HG03196 (cell line): ENCODE results near the gene RBM8A.

Experiments used
- ATAC-seq: cut with Tn5 transposase; IDR thresholded peaks from one replicate; pipeline ENCODE4 v1.9.1; 2021; ENCODE audit not compliant: unreplicated experiment

Gene RBM8A

DNA sequence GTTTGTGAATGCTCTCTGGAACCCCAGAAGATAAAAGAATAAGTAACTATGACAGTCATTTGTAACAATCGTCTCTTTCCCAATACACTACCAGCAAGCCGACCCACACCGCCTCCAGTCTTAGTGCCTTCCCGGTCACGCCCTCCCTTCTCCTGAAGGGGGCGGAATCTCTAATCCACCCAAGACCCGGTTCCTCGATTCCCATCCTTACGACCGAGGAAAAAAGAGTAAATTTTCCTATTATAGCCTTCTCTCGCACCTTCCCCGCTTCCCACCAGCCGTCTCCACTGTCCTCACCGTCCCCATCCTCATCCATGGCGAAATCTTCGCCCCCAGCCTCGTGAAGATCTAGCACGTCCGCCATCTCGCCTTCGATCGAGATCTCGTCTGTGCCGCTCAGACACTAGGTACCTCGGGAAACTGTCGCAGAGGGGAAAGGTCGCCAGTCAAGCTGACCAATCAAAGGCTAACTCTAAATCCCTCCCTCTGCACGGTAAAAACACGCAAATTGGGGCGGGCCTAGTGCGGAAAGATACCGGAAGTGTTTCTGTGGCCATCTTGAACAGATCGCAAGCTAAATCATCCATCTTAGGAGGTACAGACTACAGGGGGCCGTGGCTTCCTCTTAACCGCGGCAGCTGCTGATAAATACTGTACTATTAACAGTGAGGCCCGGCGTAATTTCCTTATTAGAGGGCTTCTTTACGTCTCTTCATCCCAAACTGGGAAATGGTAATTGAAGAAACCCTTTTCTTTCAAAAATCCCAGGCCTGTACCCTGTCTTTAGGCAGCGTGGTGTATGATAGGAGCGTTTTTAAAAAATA, at the start of gene RBM8A:
Gene RBM8A, minus strand, starts transcription at position 422 of the 824 bp plus-strand sequence. Its CDS starts 58 bp downstream, at position 364.
- ATAC-seq = peak; percentile 94

DNA sequence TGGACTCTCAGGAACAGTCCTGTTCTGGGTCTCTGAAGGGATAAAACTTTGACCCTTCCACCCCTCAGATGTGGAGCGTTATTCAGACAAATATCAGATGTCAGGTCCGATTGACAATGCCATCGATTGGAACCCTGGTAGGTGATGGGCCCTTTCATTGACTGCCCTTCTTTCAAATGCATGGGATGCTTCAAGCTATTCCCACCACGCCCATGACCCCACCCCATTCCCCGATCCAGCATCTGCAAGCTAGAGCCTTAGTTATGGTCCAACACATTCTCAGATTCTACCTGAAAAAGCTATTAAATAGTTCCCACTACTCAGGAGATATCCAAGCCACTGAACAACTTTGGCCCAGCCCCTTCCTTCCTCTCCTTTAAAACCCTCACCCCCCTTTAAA, 49.7 kb upstream of the RBM8A start:
- ATAC-seq = no peak

DNA sequence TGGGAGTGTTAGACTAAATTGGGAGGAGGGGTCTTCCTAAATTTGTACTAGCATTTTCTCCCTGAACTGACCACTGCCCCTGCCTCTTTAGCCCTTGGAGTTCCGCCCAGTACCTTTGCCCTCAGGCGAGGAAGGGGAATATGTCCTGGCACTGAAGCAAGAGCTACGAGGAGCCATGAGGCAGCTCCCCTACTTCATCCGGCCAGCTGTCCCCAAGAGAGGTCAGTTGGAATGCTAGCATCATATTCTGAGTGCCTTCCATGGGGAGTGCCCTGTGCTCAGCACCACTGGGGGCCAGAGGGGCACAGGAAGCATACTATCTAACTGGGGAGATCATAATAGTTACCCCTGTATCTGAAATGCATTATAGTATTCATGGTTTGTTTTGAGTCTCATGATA, 47.9 kb upstream of the RBM8A start:
- ATAC-seq = no peak

DNA sequence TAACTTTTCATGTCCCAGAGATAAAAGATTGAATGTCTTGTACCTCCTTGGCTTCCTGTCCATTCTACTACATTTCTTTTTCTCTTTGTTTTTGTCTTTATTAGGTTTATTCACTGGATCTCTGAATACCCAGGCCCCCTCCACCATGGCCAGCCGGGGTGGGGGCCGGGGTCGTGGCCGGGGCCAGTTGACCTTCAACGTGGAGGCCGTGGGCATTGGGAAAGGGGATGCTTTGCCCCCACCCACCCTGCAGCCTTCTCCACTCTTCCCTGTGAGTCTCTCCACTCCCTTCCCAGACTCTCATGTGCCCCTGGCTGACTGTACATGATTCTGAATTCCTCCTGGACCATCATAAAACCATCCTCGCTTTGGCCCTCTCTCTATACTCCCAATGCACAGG, 47.4 kb upstream of the RBM8A start:
- no peak for ATAC-seq

DNA sequence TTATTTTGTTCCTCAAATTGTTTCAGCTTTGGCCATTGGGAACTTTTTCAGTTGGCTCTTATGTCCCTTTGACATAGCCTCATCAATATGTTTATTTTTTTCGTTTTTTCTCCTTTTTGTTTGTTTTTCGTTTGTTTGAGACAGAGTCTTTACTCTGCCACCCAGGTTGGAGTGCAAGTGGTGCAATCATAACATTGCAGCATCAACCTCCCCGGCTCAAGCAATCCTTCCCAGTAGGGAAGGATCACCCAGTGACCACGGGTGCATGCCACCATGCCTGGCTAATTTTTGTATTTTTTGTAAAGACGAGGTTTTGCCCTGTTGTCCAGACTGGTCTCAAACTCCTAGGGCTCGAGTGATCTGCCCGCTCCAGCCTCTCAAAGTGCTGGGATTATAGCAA, 45.3 kb upstream of the RBM8A start:
- no peak for ATAC-seq

DNA sequence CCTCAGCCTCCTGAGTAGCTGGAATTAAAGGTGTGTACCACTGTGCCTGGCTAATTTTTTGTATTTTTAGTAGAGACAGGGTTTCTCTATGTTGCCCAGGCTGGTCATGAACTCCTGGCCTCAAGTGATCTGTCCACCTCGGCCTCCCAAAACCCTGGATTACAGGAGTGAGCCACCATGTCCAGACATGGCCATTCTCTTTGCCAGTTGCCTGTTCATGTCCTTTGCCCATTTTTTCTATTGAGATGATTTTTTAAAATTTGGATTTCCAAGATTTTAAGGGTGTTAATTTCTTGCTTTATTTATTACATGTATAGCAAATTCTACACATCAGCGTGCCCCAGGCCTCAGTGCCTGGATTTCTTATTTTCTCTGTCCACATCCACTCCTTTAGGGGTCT, 40.0 kb upstream of the RBM8A start:
- no peak for ATAC-seq

DNA sequence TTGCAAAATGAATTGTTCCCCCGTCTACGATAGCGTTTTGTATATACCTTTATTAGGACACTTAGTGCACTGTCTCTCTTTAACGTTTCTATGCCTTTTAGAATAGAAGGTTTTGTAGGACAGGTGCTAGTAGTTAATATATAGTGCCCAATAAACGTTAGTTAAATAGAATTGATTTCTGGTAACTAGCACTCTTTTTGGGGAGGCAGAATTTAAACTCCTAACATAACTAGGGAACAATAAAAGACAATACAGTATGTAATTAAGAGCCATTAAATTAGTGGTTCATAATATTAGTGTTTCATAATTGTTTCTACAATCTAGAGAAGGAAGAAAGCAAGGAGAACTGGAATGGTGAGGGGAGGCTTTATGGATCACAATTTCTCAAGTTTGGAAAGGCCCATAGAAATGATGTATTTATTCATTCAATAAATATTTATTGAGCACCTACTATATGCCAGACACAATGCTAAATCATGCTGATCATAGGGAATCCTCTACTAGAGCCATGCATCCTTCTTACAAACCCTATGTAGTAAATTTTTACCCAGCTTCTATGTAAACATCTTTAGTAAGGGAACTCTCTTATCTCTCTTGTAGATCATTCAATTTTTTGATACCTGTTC, 37.9 kb upstream of the RBM8A start:
- no peak for ATAC-seq

DNA sequence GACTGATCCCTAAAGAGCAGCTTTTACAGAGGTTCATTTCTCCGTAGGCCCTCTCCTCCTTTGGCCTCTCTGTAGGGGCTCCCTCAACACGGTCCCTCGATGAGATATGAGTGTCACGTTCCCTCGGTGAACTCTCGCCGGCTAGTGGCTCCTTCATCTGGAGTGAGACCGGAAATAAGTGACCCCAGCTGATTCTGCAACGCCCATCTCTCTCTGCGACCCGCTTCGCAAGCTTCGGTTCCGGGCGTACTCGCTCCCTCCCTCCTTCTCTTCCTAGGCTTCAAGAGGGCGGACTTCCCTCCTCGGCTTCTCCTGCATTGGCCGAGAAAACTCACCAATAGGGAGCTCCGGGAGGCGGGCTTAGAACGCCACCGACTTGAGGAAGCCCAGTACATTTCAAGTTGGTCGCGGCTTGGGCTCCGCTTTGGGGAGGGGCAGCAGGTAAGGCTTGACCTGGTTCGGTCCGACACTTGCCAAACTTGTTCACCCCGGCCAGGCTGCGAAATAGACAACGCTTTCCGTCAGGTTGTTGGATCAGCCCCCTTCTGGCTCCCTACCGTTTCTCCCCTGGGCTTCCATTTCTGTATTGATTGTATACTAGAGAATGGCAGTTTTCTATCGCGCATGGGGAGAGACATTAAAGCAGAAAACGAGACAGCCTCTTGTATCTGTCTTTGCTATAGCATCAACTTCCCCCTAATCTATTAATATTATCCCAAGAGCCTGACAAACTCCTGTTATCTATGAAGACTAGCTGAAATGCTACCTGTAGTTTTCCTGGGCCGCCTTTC, 37.2 kb upstream of the RBM8A start, which contains the start of the genes ANKRD34A and POLR3GL:
Gene ANKRD34A, minus strand, starts transcription at position 248 of the 791 bp plus-strand sequence. CDS start 2,816 bp downstream, outside the sequence.
Gene POLR3GL, plus strand, starts transcription at position 363 of the 791 bp plus-strand sequence. CDS start 10,176 bp downstream, outside the sequence.
- ATAC-seq = peak; percentile 89

DNA sequence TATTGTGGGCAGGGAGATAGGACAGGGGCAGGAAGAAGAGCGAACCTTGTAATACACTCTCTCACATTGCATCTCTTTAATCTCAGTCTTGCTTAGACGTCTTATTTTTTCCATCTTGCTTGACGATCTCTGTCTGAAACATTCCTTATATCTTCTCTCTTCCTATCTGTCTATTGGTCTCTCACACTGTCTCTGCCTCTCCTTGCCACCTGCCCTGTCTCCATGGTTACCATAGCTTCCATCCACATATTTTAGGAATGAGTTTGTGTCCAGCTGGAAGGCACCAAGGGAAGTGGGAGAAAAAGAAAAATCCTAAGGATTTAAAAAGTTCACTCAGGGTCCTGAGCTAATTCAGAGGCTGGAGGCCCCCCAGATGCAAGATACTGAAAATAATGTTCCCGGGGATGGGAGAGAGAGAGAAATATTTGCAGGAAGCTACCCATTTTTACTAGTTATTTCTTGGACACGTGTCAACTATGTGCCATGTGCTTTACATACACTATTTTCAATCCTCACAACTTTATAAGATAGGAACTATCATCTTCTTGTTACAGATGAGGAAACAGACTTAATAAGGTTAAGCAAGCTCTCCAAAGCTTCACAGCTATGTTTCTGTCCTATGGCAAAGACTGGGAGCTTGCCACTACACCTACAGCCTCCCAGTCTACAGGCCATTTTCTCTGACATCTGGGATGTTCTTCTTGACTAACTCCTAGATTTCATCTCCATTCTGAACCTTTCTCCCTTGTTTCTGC, 36.2 kb upstream of the RBM8A start:
- ATAC-seq = no peak

DNA sequence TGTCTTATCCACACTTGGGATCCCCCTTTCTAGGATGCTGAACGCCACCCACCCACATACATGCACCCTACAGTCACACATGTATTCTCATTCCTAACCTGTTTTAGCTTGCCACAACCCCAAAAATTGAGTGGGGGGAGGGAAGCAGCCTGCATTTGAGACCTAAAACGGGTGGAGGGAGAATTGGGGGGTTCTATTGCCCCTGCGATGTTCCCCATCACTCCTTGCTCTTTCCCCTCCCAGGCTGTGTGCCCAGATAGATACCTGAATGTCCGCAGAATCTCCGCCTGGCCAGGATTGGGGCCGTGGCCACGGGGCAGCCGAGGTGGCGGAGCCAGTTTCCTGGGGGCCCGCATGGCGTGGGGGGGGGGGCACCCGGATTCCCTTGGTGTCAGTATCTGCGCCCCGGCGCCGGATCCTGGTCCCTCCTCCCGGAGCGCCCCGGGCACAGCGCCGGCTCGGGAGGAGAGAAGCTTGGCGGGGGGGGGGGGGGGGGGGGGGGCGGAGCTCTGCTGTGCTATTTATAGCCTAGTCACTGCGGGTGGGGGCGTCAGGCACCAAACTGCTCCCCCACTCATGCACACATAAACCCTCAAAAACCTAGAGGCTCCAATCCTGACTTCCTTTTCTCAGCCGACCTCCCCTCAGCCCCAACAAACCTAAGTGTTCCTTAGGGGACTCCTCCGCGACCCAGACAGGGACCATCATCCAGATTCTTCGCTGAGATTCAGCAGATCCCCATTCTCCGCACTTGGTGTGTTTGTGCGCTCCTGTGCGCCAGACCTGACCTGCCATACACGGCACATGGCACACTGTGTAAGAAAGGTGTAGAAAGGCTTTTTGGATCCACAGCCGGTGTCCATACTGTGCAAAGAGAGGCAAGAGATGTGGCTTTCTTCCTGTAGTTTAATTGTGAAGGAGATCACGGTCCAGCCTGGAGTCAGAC, 35.1 kb upstream of the RBM8A start:
- no peak for ATAC-seq

DNA sequence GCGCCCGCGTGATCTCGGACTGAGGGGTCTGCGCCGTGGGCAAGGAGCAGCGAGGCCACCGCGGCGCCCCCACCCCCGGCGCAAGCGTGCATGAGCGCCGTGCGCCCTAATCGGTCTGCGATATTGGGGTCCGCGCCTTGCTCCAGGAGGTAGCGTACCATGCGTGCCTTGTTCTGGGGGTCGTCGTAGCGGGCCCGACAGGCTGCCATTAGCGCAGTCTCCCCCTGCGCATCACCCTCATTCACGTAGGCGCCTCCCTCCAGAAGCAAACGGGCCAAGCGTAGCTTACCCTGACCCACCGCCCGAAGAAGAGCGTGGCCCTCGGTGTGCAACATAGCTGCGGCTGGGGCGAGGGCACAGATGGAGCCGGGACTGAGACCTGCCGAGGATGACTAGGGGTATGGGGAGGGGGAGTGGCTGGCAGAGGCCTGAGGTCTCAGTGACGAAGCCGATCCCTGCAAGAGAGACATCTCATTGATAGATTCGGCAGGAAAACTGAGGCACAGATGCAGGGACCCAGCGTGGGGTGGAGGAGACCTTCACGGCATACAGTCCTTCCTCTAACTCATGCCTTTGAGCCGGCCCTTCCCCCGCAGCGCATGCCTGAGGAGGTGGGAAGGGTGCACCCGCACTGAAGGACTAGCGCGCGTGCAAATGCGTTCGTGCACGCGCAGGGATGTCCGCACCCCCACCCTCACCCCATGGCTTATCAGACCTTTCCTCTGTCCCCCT, 34.3 kb upstream of the RBM8A start:
- no peak for ATAC-seq

DNA sequence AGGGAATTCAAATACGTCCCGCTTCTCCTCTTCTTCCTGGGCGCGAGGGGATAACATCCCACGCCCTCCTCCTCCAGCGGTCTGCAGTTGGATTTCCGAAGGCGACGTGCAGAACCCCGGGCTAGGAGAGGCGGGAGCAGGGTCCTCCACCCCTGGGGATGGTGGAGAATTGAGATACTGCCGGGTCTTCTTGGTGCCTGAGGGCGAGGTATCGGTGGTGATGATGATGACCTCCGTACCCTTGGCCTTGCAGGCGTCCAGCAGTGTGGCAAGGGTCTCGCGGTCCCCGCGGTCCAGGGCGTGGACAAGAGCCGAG, 33.8 kb upstream of the RBM8A start:
- no peak for ATAC-seq

DNA sequence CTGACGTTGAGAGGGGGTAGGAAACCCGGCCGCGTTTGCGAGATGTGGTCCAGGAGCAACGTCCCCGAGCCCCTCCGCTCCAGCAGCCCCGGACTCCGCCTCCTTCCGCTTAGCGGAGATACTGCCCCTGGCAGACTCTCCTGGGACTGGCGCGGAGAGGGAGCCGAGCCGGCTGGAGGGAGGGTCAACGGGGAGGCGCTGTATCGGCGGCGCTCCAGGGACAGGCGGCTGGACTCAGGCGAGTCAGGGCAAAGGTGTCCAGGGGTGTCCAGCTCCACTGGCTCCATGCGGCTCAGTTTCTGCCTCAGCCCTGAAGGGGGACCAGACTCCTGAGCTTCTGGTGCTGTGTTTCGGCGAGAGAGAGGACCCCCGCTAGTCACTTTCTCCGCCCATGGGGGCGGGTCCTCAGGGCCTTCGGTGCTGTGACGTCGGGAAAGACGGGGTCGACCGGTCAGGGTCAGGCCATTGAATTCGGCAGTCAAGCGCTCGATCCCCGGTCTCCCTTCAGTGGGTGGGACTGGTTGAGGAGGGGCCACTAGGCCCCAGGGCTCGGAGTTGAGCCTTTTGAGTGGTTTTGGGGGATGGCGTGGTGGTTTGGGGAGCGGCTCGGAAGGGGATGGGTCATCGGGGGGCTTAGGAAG, 33.3 kb upstream of the RBM8A start:
- no peak for ATAC-seq

DNA sequence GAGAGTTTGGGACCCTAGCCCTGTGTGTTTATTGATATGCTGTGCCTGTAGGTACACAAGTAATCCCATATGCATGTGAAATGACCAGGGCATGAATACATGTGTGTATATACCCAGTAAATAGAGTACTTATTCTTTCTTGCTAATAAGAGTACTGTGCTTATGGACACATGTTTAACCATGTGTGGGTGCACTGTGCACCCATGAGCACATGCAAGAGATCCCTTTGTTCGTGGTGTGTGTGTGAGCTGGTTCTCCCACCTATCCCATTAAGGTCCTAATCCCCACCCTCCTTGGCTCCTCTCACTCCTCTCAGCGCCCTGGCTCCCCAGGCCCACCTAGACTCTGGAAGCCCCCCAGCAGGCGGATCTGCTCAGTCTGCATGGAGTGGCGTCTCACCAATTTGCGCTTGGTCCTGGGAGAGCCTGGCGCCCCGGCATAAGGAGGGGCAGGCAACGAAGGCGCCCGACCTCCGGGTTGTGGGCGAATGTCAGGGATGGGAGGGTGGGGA, 32.7 kb upstream of the RBM8A start:
- no peak for ATAC-seq

DNA sequence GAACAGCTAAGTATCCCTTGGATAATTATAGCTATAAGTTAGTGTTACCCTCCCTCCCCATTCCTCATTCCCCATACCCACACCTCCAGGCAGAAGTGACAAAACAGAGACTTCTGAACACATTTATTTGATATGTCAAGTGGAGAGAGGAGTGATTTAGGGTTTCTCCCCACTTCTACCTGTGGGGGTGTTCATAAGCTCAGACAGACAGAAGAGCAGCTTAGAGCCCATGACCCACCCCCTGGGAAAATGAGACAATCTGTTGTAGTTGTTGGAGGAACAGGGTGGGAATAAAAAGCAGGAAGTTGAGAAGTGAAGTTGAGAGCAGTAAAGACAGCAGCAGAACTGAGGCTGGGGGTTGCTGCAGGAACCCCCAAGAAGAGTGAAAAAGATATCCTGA, 32.0 kb upstream of the RBM8A start:
- ATAC-seq = no peak

DNA sequence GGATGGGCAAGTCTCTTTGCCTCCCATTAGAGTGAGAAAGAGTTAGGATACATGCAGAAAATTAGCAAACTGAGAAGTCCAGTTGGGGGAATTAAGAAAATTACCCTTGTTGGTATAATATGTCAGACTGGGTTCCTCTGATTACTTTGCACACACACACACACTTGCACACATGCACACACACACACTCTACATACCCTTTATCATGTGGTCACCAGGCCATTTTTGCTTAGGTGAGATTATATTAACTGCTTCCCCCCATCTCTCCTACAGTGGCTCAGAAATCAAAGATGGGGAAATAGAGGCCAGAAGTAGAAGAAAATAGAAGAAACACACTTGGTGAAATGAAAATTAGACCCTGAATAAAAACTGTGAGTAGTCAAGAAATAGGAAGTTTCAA, 31.4 kb upstream of the RBM8A start:
- no peak for ATAC-seq

DNA sequence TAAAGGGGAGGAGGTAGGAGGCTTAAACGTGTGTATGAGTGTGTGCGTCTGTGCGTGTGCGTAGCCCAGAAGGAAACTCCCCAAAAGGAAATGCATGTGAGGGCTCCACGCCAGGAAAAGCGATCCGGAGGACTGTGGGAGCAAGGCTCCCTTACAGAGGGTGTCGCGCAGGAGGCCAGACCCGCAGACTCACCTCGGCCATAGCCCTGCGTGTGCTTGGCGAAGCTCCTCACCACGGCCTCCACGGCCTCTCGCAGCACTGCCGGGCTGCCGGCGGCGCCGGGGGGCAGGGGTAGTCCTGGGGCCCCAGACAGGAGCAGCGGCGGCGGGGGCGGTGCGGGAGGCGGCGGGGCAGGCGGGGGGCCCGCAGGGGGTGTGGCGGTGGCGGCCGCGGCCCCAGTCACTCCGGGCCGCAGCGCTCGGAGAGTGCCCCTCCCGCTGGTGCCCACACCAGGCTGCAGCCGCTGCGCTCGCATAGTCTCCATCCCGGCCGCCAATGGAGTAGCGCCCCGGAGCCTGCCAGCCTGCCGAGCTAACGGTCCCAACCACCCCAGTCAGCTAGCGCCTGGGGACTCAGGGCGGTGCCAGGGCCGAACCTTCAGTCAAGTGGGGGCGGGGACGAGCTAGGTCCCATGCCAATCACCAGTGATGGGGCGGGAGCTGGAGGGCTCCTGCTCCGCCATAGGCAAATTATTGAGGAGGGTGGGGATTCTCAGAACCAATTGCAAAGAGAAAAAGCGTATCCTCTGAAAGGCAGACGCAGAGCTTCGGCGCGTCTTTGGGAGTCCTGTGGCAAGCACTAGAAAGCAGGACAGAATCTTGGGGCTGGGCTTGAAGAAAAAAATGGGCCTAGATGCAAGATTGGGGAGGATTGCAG, 30.4 kb upstream of the RBM8A start, which contains the start of gene LIX1L:
Gene LIX1L, minus strand, starts transcription at position 575 of the 877 bp plus-strand sequence. Its CDS starts 90 bp downstream, at position 485.
- ATAC-seq = peak; percentile 83
